Measurements from ENCODE around the gene CYSRT1.

- TF ChIP-seq GATA3 (IDR thresholded peaks at IDR 0.05; ENCODE audit: low read depth, low read length) (no peak), GATA2 (IDR thresholded peaks at IDR 0.05; ENCODE audit: low read depth, low read length) (no peak)
Measured at GRCh38 chr9:137269231-137269772, 44.3 kb downstream of the CYSRT1 start.

Measured in SH-SY5Y (cell line).